Nephron (organoid): ENCODE results near the gene PTCD2.

Source experiments
- H3K27ac Mint-ChIP-seq, 3 experiments: 2 replicates each; pipeline ENCODE4 v1.8.0; 2020; ENCODE audit warnings: mixed read lengths in 3 of 3, mild to moderate bottlenecking in 2 of 3, moderate library complexity in 1 of 3
- H3K27me3 Mint-ChIP-seq: 2 replicates; pipeline ENCODE4 v1.8.0; 2021; ENCODE audit warnings: low read depth, mild to moderate bottlenecking, moderate library complexity, mixed read lengths
- H3K36me3 Mint-ChIP-seq: 2 replicates; pipeline ENCODE4 v1.8.0; 2020; ENCODE audit warnings: low read depth, mixed read lengths
- H3K4me1 Mint-ChIP-seq: 2 replicates; pipeline ENCODE4 v1.8.0; 2020; ENCODE audit warnings: mixed read lengths
- H3K4me3 Mint-ChIP-seq, 3 experiments: 2 replicates each; pipeline ENCODE4 v1.8.0; 2020; ENCODE audit warnings: mild to moderate bottlenecking in 3 of 3, mixed read lengths in 3 of 3, moderate library complexity in 2 of 3
- H3K9me3 Mint-ChIP-seq: 2 replicates; pipeline ENCODE4 v1.8.0; 2020; ENCODE audit warnings: mixed read lengths
- TF ChIP-seq, protein P1 (sequence below), 3 experiments: fragments of 200-600 bp; sonication (generic); IDR thresholded peaks; one replicate each; pipeline ENCODE4 v1.5.0; 2021; ENCODE audit warnings: antibody characterized with exemption in 3 of 3; ENCODE audit not compliant: unreplicated experiment in 3 of 3

PTCD2 gene

DNA sequence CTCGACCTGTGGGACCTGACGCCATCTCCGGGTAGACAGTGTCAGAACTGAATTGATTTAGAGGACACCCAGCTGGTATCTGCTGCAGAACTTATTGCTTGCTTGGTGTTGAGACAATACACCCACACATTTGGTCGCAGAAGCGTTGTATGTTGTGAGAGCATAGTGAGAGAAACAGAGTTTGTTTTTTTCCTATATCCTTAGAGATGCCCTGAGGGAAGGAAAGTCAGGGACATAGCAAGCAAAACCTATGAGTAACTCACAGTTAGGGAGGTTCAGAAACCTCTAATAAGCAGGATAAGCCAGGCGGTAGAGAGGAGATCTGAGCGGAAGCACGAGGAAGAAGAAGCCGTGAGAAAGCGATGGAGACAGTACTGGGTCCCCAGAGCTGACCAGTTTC is 59.8 kb downstream of the PTCD2 start:
- H3K27me3 Mint-ChIP-seq: peaks cover 3% of the 10 kb centered on the region
- H3K27ac Mint-ChIP-seq: peak overlapping the region in 2 of 3 experiments; percentile 36 to 40
- no peaks in the 10 kb centered on the region for H3K9me3 Mint-ChIP-seq
- no peaks in the 10 kb centered on the region for H3K36me3 Mint-ChIP-seq
- no peak overlapping the region for H3K4me3 Mint-ChIP-seq
- H3K4me1 Mint-ChIP-seq: peaks cover 56% of the 10 kb centered on the region
- TF ChIP-seq, protein P1, sequence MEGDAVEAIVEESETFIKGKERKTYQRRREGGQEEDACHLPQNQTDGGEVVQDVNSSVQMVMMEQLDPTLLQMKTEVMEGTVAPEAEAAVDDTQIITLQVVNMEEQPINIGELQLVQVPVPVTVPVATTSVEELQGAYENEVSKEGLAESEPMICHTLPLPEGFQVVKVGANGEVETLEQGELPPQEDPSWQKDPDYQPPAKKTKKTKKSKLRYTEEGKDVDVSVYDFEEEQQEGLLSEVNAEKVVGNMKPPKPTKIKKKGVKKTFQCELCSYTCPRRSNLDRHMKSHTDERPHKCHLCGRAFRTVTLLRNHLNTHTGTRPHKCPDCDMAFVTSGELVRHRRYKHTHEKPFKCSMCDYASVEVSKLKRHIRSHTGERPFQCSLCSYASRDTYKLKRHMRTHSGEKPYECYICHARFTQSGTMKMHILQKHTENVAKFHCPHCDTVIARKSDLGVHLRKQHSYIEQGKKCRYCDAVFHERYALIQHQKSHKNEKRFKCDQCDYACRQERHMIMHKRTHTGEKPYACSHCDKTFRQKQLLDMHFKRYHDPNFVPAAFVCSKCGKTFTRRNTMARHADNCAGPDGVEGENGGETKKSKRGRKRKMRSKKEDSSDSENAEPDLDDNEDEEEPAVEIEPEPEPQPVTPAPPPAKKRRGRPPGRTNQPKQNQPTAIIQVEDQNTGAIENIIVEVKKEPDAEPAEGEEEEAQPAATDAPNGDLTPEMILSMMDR (IDR thresholded peaks at IDR 0.05; ENCODE audit: unreplicated experiment in 3 of 3): no peak

DNA sequence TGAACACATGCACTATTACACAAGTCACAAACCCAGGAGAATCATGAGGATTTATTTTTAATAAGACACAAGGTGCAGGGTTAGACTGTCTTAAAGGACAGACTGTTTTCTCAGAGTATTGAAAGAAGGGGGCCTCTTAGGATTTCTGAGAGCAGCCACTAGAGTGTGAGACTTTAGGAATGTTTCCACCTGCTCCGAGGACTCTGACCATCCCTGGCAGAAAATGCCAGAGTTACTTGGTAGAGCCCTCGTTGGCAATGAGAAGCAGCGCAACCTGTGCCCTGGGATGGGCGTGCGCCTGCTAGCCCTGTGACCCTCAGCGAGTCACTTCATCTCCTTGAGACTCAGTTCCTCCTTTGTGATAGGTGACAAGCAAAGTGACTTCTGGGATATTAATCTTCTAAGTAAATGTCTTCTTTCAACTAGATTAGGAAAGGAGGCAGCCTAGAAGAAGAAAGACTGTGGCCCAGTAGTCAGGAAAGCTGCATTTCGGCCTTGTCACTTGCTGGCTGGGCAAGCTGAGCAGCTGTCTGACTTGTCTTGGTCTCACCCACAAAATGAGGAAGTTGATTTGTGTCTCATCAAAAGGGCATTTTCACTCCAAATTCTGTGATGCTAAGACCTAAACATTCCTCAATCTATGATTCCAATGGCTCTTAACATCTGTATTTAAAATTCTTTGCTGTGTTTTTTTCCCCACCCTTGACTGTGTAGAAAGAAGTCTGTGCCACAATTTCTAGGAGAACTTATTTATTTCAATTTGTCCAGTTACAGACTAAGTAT is 60.5 kb downstream of the PTCD2 start:
- TF ChIP-seq, protein P1 (IDR thresholded peaks at IDR 0.05; ENCODE audit: unreplicated experiment in 3 of 3): no peak
- no peaks in the 10 kb centered on the region for H3K9me3 Mint-ChIP-seq
- H3K4me3 Mint-ChIP-seq: no peak overlapping the region
- H3K27ac Mint-ChIP-seq: peak overlapping the region; percentile 10 to 40 (median 36)
- peaks cover 56% of the 10 kb centered on the region for H3K4me1 Mint-ChIP-seq
- H3K27me3 Mint-ChIP-seq: peaks cover 3% of the 10 kb centered on the region
- H3K36me3 Mint-ChIP-seq: no peaks in the 10 kb centered on the region

DNA sequence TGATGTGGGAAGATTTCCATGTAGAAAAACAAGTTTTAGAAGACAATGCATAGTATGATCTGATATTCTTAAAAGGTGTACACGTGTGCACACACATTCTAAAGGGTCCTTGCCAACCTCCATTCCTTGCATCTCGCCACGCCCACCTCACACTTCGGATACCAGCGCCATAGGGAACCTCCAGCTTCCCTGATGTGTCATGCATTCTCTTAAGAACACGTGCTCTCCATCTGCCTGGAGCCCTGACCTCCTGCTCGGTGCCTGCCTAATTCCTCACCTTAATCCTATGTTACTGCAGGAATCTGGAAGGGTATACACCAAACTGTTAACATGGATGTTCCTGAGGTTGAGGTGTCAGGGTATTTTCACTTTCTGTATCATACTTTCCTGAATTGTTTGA is 63.1 kb downstream of the PTCD2 start:
- TF ChIP-seq, protein P1 (IDR thresholded peaks at IDR 0.05; ENCODE audit: unreplicated experiment in 3 of 3): no peak
- no peaks in the 10 kb centered on the region for H3K36me3 Mint-ChIP-seq
- no peak overlapping the region for H3K27ac Mint-ChIP-seq
- H3K27me3 Mint-ChIP-seq: peaks cover 3% of the 10 kb centered on the region
- H3K4me1 Mint-ChIP-seq: peaks cover 38% of the 10 kb centered on the region
- H3K4me3 Mint-ChIP-seq: no peak overlapping the region
- H3K9me3 Mint-ChIP-seq: no peaks in the 10 kb centered on the region

DNA sequence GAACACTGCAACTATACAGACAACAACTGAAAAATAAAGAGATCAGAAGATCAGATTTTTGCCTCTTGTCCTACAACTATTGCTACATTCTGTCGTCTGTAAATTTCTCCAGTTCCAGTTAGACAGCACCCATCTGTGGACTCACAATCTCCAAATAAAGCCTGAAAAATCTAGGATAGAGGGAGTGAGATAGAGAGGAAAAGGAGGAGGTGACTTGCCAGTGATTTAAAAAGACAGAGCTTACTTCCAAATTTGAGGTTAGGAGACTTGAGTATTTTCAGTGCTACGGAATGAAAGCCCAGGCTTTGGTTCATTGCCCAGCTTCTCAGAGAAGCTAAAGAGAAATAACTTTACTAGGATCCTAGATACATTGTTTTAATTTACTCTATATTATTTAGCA is 63.6 kb downstream of the PTCD2 start:
- TF ChIP-seq, protein P1 (IDR thresholded peaks at IDR 0.05; ENCODE audit: unreplicated experiment in 3 of 3): no peak
- Mint-ChIP-seq H3K4me1 (peaks cover 34% of the 10 kb centered on the region), H3K27ac (no peak overlapping the region), H3K9me3 (no peaks in the 10 kb centered on the region), H3K27me3 (peaks cover 3% of the 10 kb centered on the region), H3K36me3 (no peaks in the 10 kb centered on the region), H3K4me3 (no peak overlapping the region)

DNA sequence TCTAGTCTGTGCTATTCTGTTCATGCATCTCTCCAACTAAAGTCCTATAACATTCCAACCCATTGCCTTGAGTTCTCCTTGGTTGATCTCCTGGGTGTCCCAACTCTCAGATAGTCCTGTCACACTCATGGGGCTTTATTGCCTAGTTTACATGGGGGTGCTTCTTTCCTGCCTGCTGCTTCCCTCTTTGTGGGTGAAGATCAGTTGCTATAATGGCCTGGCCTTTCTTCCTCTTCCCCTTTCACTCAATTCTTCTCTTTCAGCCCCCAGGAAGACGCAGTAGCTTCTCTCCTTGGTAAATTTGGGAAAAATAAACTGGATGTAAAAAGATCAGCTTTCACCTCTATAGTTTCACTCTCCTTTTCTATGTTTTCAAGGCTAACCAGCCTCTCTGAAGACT is 66.5 kb downstream of the PTCD2 start:
- no peak overlapping the region for H3K4me3 Mint-ChIP-seq
- no peaks in the 10 kb centered on the region for H3K36me3 Mint-ChIP-seq
- peaks cover 18% of the 10 kb centered on the region for H3K4me1 Mint-ChIP-seq
- H3K27me3 Mint-ChIP-seq: no peaks in the 10 kb centered on the region
- H3K27ac Mint-ChIP-seq: no peak overlapping the region
- H3K9me3 Mint-ChIP-seq: no peaks in the 10 kb centered on the region
- TF ChIP-seq, protein P1 (IDR thresholded peaks at IDR 0.05; ENCODE audit: unreplicated experiment in 3 of 3): no peak

DNA sequence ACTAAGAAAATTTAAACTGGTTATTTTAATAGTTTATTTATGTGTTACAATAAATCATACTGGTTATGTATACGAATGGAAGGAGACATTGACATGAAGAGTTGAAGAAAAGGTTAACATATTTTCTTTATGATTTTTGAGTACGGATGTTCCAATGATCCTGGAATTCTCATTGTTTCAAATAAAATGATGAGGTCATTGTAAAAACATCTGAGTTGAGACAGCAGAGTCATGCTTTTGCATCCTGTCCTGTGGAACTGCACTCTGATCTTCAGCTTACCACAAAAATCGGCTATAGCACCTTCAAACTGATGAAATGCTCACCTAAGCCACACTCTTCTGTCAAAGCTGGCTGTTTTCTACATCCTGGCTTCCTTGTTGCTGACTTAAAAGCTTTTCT is 67.8 kb downstream of the PTCD2 start:
- H3K4me1 Mint-ChIP-seq: peaks cover 28% of the 10 kb centered on the region
- no peaks in the 10 kb centered on the region for H3K9me3 Mint-ChIP-seq
- no peaks in the 10 kb centered on the region for H3K36me3 Mint-ChIP-seq
- no peak overlapping the region for H3K27ac Mint-ChIP-seq
- H3K27me3 Mint-ChIP-seq: no peaks in the 10 kb centered on the region
- TF ChIP-seq, protein P1 (IDR thresholded peaks at IDR 0.05; ENCODE audit: unreplicated experiment in 3 of 3): no peak
- no peak overlapping the region for H3K4me3 Mint-ChIP-seq
